ENCODE data around the gene ATP2B1.

GRCh38 chr12:89664441-89664840 is 44.2 kb downstream of the ATP2B1 start:
- TF ChIP-seq CTCF (IDR thresholded peaks at IDR 0.05) (no peak), POLR2A (IDR thresholded peaks at IDR 0.05) (no peak)
